Upper lobe of right lung (tissue), 1 donor: ENCODE results near the gene SMTNL2. TPM values are rescaled to one million over a fixed set of nuclear protein-coding genes. Genes with fewer than 3 reads are reported as not detected.
"Not testable (repeated sequence)": the region's sequence is repeated elsewhere in the genome, so short reads cannot be mapped to it uniquely, and the experiment has no call there.

Experiments used
- ATAC-seq: fragments of 200-7000 bp; cut with Tn5 transposase; one replicate; pipeline ENCODE4 v1.9.1; 2020; ENCODE audit warnings: mild to moderate bottlenecking, moderate library complexity
- DNase-seq: peaks from one replicate; pipeline ENCODE4 v3.0.0-alpha.2; 2020
- H3K27ac ChIP-seq: fragments of 200-600 bp; one replicate; pipeline ENCODE4 v1.8.0; 2022
- H3K27me3 ChIP-seq: fragments of 200-600 bp; one replicate; pipeline ENCODE4 v1.8.0; 2022; ENCODE audit warnings: mild to moderate bottlenecking
- H3K36me3 ChIP-seq: fragments of 200-600 bp; one replicate; pipeline ENCODE4 v1.8.0; 2022
- H3K4me1 ChIP-seq: fragments of 200-600 bp; one replicate; pipeline ENCODE4 v1.8.0; 2022
- H3K4me3 ChIP-seq: fragments of 200-600 bp; one replicate; pipeline ENCODE4 v1.8.0; 2022; ENCODE audit warnings: mild to moderate bottlenecking
- H3K9me3 ChIP-seq: fragments of 200-600 bp; one replicate; pipeline ENCODE4 v1.8.0; 2022
- CTCF ChIP-seq: fragments of 200-600 bp; IDR thresholded peaks from one replicate; pipeline ENCODE4 v1.8.0; 2022; ENCODE audit warnings: antibody characterized with exemption
- intact Hi-C: fragments of 100-400 bp; cut with DNase I; formaldehyde crosslinking; loops from one replicate; pipeline ENCODE4 v1.11.0; 2022
- total RNA-seq: library from RNA; stranded (reverse); fragmentation: NEBNext Ultra II Directional; extraction: Animal tissue kit (Norgen Biotek cat#: 25700); gene quantifications from one replicate; pipeline ENCODE4 v1.2.1, GENCODE V29; 2021
- donor health status: DM: no; HTN: yes; CAD: no; lungs with severe emphysema.

The SMTNL2 gene
- total RNA-seq, 1 donor from 2014 or later: 2.7 TPM

- Histone ChIP-seq H3K27ac (peak overlapping the region; percentile 45), H3K9me3 (no peaks in the 10 kb centered on the region), H3K4me1 (peaks cover 14% of the 10 kb centered on the region), H3K36me3 (no peaks in the 10 kb centered on the region), H3K27me3 (no peaks in the 10 kb centered on the region), H3K4me3 (no peak overlapping the region)
- DNase-seq (no peak), ATAC-seq (peak; percentile 64)
- TF ChIP-seq CTCF: no peak
- intact Hi-C loops: no loop called here
These were observed 7.2 kb downstream of the SMTNL2 start for GRCh38 chr17:4591529-4591928.

- Histone ChIP-seq H3K9me3 (no peaks in the 10 kb centered on the region), H3K4me3 (no peak overlapping the region), H3K36me3 (no peaks in the 10 kb centered on the region), H3K27me3 (no peaks in the 10 kb centered on the region), H3K4me1 (peaks cover 14% of the 10 kb centered on the region), H3K27ac (no peak overlapping the region)
- intact Hi-C loops: no loop called here
- TF ChIP-seq CTCF: no peak
- DNase-seq (no peak), ATAC-seq (no peak)
These were observed 8.1 kb downstream of the SMTNL2 start for GRCh38 chr17:4592240-4593005.

- Histone ChIP-seq H3K9me3 (no peaks in the 10 kb centered on the region), H3K4me1 (peaks cover 14% of the 10 kb centered on the region), H3K27ac (no peak overlapping the region), H3K4me3 (no peak overlapping the region), H3K36me3 (no peaks in the 10 kb centered on the region), H3K27me3 (no peaks in the 10 kb centered on the region)
- intact Hi-C loops: no loop called here
- no peak for TF ChIP-seq CTCF
- ATAC-seq: no peak
- DNase-seq: no peak
These were observed 8.7 kb downstream of the SMTNL2 start for GRCh38 chr17:4593021-4593421.

GRCh38 chr17:4594406-4594805 is 10.1 kb downstream of the SMTNL2 start:
- Histone ChIP-seq H3K4me3 (no peak overlapping the region), H3K9me3 (no peaks in the 10 kb centered on the region), H3K27me3 (no peaks in the 10 kb centered on the region), H3K27ac (no peak overlapping the region), H3K4me1 (peaks cover 18% of the 10 kb centered on the region), H3K36me3 (no peaks in the 10 kb centered on the region)
- no peak for DNase-seq
- intact Hi-C loops: no loop called here
- no peak for ATAC-seq
- no peak for TF ChIP-seq CTCF

- Histone ChIP-seq H3K4me1 (peaks cover 18% of the 10 kb centered on the region), H3K4me3 (peak overlapping the region; percentile 10), H3K9me3 (no peaks in the 10 kb centered on the region), H3K27ac (no peak overlapping the region), H3K36me3 (no peaks in the 10 kb centered on the region), H3K27me3 (no peaks in the 10 kb centered on the region)
- ATAC-seq: peak; percentile 71
- peak; percentile 50 for TF ChIP-seq CTCF
- intact Hi-C loops: no loop called here
- DNase-seq: peak; percentile 81
These were observed 10.8 kb downstream of the SMTNL2 start for GRCh38 chr17:4594931-4595684.

GRCh38 chr17:4595685-4596342 is 11.5 kb downstream of the SMTNL2 start:
- H3K4me1 ChIP-seq: peaks cover 22% of the 10 kb centered on the region
- ATAC-seq, intact Hi-C loops, H3K36me3 ChIP-seq, H3K27me3 ChIP-seq, H3K27ac ChIP-seq, DNase-seq, H3K4me3 ChIP-seq, H3K9me3 ChIP-seq: not testable (repeated sequence)
